HepG2 (cell line): ENCODE results near the gene LSM12. TPM values are rescaled to one million over a fixed set of nuclear protein-coding genes. Genes with fewer than 3 reads are reported as not detected.

Experiments
- ATAC-seq: fragments of 200-7000 bp; cut with Tn5 transposase; 3 replicates; pipeline ENCODE4 v1.9.1; 2020; ENCODE audit warnings: mild to moderate bottlenecking, moderate library complexity
- BruUV-seq: library from RNA; stranded (reverse); fragments of 400-500 nt; replicated peaks from 2 replicates; lab custom pipeline; 2021; lab: Mats Ljungman, UMichigan
- CTCF ChIA-PET: fragments of 300-600 bp; formaldehyde crosslinking; extraction: SDS; loops from one replicate; lab custom pipeline; 2021; ENCODE audit warnings: low total read pairs, inconsistent platforms, low intra/inter-chr PET ratio; lab: Yijun Ruan, JAX
- POLR2A ChIA-PET: fragments of 350-600 bp; sonication (Branson Sonifier 250); formaldehyde crosslinking; loops from one replicate; lab custom pipeline; 2020; ENCODE audit warnings: antibody characterized with exemption, inconsistent platforms; lab: Yijun Ruan, JAX
- DNase-seq: peaks from one replicate; pipeline ENCODE4 v3.0.0-alpha.2; 2015; ENCODE audit warnings: low spot score
- FAIRE-seq: peaks from 3 replicates; lab custom pipeline; 2011; peaks lifted over from hg19 to GRCh38; lab: Jason Lieb, UNC
- H2AFZ ChIP-seq: one replicate; pipeline ENCODE4 v1.6.1; 2011; ENCODE audit warnings: low read length, inconsistent platforms
- H3K27ac ChIP-seq: fragments of 300-600 bp; 3 replicates; pipeline ENCODE4 v1.8.0; 2011; ENCODE audit warnings: mixed run types, mild to moderate bottlenecking, mixed read lengths, low read length, inconsistent platforms; ENCODE audit not compliant: insufficient read depth; ENCODE audit errors: extremely low read length
- H3K27me3 ChIP-seq, 2 experiments: fragments of 200-600 bp in 1 of 2; 2 replicates in 1 of 2; 3 replicates in 1 of 2; pipeline versions ENCODE4 v1.6.0 to v1.8.0; 2011; ENCODE audit warnings: low read length in 2 of 2, mild to moderate bottlenecking in 2 of 2, moderate library complexity in 2 of 2, inconsistent platforms in 1 of 2; ENCODE audit not compliant: insufficient read depth in 2 of 2, control insufficient read depth in 1 of 2
- H3K36me3 ChIP-seq, 2 experiments: fragments of 200-600 bp in 1 of 2; replicated peaks in 1 of 2; 2 replicates in 1 of 2; 3 replicates in 1 of 2; pipeline versions ENCODE4 v1.5.1 to v1.8.0; 2011; ENCODE audit warnings: low read length in 2 of 2, inconsistent platforms in 1 of 2; ENCODE audit not compliant: insufficient read depth in 2 of 2, control insufficient read depth in 1 of 2
- H3K4me1 ChIP-seq: 2 replicates; pipeline ENCODE4 v1.5.1; 2012; ENCODE audit warnings: low read length, inconsistent platforms; ENCODE audit not compliant: insufficient read depth
- H3K4me2 ChIP-seq: 2 replicates; pipeline ENCODE4 v1.6.0; 2011; ENCODE audit warnings: low read depth, low read length, inconsistent platforms
- H3K4me3 ChIP-seq, 3 experiments: fragments of 200-600 bp in 1 of 3; sonication (generic), shearing (Covaris generic) in 1 of 3; replicated peaks in 1 of 3; 2 replicates each; pipeline ENCODE4 v1.5.1; 2011 to 2016; ENCODE audit warnings: low read length in 3 of 3, inconsistent platforms in 2 of 3, low read depth in 2 of 3, mild to moderate bottlenecking in 2 of 3, control low read depth in 1 of 3, mixed read lengths in 1 of 3; ENCODE audit not compliant: insufficient read depth in 1 of 3
- H3K79me2 ChIP-seq: one replicate; pipeline ENCODE4 v1.6.1; 2011; ENCODE audit warnings: low read length, inconsistent platforms; ENCODE audit not compliant: insufficient read depth
- H3K9ac ChIP-seq: 2 replicates; pipeline ENCODE4 v1.6.0; 2011; ENCODE audit warnings: mild to moderate bottlenecking, low read depth, low read length, inconsistent platforms; ENCODE audit not compliant: insufficient read depth
- H3K9me3 ChIP-seq: 2 replicates; pipeline ENCODE4 v1.5.1; 2012; ENCODE audit warnings: mild to moderate bottlenecking, low read length
- H4K20me1 ChIP-seq: 2 replicates; pipeline ENCODE4 v1.6.0; 2011; ENCODE audit warnings: inconsistent platforms, mild to moderate bottlenecking, low read length, moderate library complexity; ENCODE audit not compliant: insufficient read depth
- ATRX ChIP-seq: sonication (generic); formaldehyde crosslinking; IDR thresholded peaks from 2 replicates; pipeline ENCODE4 v1.4.0; 2020; ENCODE audit warnings: missing genetic modification reagents, borderline replicate concordance
- BRCA1 ChIP-seq: sonication (generic); formaldehyde crosslinking; IDR thresholded peaks from 2 replicates; pipeline ENCODE4 v1.4.0; 2020; ENCODE audit warnings: missing genetic modification reagents
- DNMT3B ChIP-seq: conservative IDR thresholded peaks from 2 replicates; pipeline ENCODE4 v1.6.1; 2016; ENCODE audit warnings: missing biosample characterization, control low read depth
- HOXA3 ChIP-seq: sonication (generic); formaldehyde crosslinking; IDR thresholded peaks from 2 replicates; pipeline ENCODE4 v1.5.0; 2020; ENCODE audit warnings: missing genetic modification reagents
- POLR2AphosphoS5 ChIP-seq: IDR thresholded peaks from 2 replicates; pipeline ENCODE4 v1.6.1; 2012; ENCODE audit warnings: low read depth, low read length
- TCF12 ChIP-seq, 2 experiments: fragments of 450-650 bp in 1 of 2; sonication (generic) in 1 of 2; formaldehyde crosslinking in 1 of 2; IDR thresholded peaks; 2 replicates each; pipeline versions ENCODE4 v1.6.1 to v1.8.0; 2017 to 2022; ENCODE audit warnings: antibody characterized with exemption in 1 of 2, mild to moderate bottlenecking in 1 of 2, missing genetic modification reagents in 1 of 2, moderate library complexity in 1 of 2
- YY1 ChIP-seq: IDR thresholded peaks from 2 replicates; pipeline ENCODE4 v1.6.1; 2011; ENCODE audit warnings: low read length, low read depth, moderate library complexity, mild to moderate bottlenecking; ENCODE audit not compliant: insufficient read depth, insufficient replicate concordance
- ZBTB21 ChIP-seq: sonication (generic); formaldehyde crosslinking; IDR thresholded peaks from 2 replicates; pipeline ENCODE4 v1.4.0; 2020; ENCODE audit warnings: missing genetic modification reagents
- ZBTB7B ChIP-seq: sonication (generic); formaldehyde crosslinking; IDR thresholded peaks from 2 replicates; pipeline ENCODE4 v1.4.0; 2020; ENCODE audit warnings: missing genetic modification reagents
- ZNF589 ChIP-seq: sonication (generic); formaldehyde crosslinking; conservative IDR thresholded peaks from 2 replicates; pipeline ENCODE4 v1.8.0; 2022; ENCODE audit warnings: mild to moderate bottlenecking, moderate library complexity, missing genetic modification reagents
- WGBS: methylation state at CpG from one replicate; pipeline ENCODE4 v1.1.6; 2017; ENCODE audit warnings: low lambda C conversion rate; 5-methylcytosine and 5-hydroxymethylcytosine counted together
- in situ Hi-C: cut with HindIII; loops from 2 replicates; pipeline ENCODE4 v1.10.0; 2017; ENCODE audit warnings: low pct_unique_long_range_greater_than_20kb; ENCODE audit not compliant: extremely low pct_ligation_motif_present
- intact Hi-C: fragments of 100-400 bp; cut with micrococcal nuclease; formaldehyde crosslinking; loops from one replicate; pipeline ENCODE4 v1.10.0; 2022; ENCODE audit not compliant: unreplicated experiment
- polyA plus RNA-seq, 8 experiments: library from polyadenylated mRNA; depleted of rRNA in 3 of 8; stranded (reverse) in 7 of 8; unstranded in 1 of 8; fragments of >200 nt; fragmentation: Illumina TruSeq in 4 of 8; extraction: Trizol in 4 of 8; gene quantifications; 2 replicates each; pipeline versions ENCODE4 v1.2.1 to v1.2.3, GENCODE V29; 2011 to 2016; ENCODE audit warnings: low read depth in 4 of 8, missing spikeins in 1 of 8, mixed read lengths in 1 of 8; ENCODE audit not compliant: insufficient read depth in 1 of 8
- total RNA-seq, 5 experiments: library from RNA; depleted of rRNA; stranded (reverse); fragments of >200 nt; fragmentation: Illumina TruSeq; extraction: Trizol; gene quantifications; 2 replicates each; pipeline ENCODE4 v1.2.3, GENCODE V29; 2016; ENCODE audit warnings: low read depth in 1 of 5
- TF ChIP-seq, protein P1 (sequence below): IDR thresholded peaks from 2 replicates; pipeline ENCODE4 v1.6.1; 2016; ENCODE audit warnings: mild to moderate bottlenecking
- TF ChIP-seq, protein P2 (sequence below): sonication (generic); formaldehyde crosslinking; IDR thresholded peaks from 2 replicates; pipeline ENCODE4 v1.4.0; 2020; ENCODE audit warnings: missing genetic modification reagents
- TF ChIP-seq, protein P3 (sequence below): IDR thresholded peaks from 2 replicates; pipeline ENCODE4 v1.6.1; 2016; ENCODE audit warnings: missing genetic modification reagents, missing compliant biosample characterization
- TF ChIP-seq, protein P4 (sequence below): IDR thresholded peaks from 2 replicates; pipeline ENCODE4 v1.6.1; 2018; ENCODE audit warnings: missing genetic modification reagents
- TF ChIP-seq, protein P5 (sequence below): IDR thresholded peaks from 2 replicates; pipeline ENCODE4 v1.6.1; 2012; ENCODE audit warnings: low read depth, low read length, improper control_type of control experiment
- TF ChIP-seq, protein P6 (sequence below): sonication (generic); formaldehyde crosslinking; IDR thresholded peaks from 2 replicates; pipeline ENCODE4 v1.4.0; 2020; ENCODE audit warnings: mild to moderate bottlenecking, missing genetic modification reagents

The LSM12 gene
- total and polyA plus RNA-seq, 2 of the 13 experiments (the other 11 are each of a cell fraction or from before 2014, with no cell fraction given): 52.8 to 55.7 TPM

DNA sequence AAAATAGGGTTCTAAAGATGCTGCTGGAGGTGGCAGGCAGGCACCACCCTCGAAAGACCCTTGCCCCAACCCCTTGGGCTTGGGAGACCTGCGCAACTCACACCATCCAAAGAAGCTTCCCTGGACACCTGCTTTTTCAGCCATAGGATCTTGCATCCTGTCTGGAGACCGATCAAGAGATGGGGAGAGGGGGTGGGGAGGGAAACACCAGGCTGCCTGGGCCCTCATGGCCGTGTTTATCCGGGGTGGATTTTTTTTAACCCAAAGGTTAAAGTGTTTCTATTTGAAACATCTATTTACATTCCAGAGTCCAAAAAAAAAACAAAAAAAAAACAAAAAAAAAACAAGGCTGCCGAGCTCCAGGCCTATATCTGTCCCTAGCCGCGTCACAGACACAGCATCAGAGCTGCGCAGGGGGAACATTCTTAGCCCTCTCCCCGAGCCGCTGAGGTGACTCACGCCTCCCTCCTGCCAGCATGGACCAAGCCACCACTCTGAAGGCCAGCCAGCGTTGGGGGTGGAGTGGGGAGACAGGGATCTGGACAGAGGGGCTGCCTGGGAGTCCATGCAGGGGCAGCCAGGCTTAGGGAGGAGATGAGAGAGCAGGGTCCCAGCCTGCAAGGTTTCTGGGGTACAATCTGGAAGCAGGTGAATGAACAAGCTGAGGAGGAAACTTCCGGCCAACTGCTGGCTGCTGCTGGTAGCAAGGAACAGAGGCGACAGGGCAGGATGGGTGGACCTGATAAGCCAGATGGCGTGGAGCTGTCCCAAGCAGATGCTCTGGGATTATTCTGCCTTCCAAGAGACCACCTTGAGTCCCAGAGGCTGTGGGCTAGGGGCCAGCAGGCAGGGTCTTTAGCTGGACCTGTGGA lies 42.2 kb upstream of the LSM12 start:
- peak overlapping the region; percentile 99 for H3K4me2 ChIP-seq
- POLR2A ChIA-PET: interaction anchor here (0.6 to 6.2 kb wide), 20 partner anchors 9 to 1054 kb away, joined by 3 to 83 read pairs (median 6); partner anchors contain the start of genes G6PC3, HDAC5 and LSM12
- no peak overlapping the region for H2AFZ ChIP-seq
- no peaks in the 10 kb centered on the region for H3K9me3 ChIP-seq
- no peaks in the 10 kb centered on the region for H3K27me3 ChIP-seq
- in situ Hi-C loops (no loop called here), intact Hi-C loops (no loop called here)
- H4K20me1 ChIP-seq: peaks cover 9% of the 10 kb centered on the region; the same call in 1 of the 2 replicates
- H3K4me3 ChIP-seq: peak overlapping the region; percentile 76 to 86 (median 85)
- peak overlapping the region; percentile 77 for H3K9ac ChIP-seq
- BruUV-seq: TSS peak; percentile 74
- CTCF ChIA-PET: interaction anchor here (1.3 to 1.4 kb wide), 2 partner anchors 15 to 25 kb away, joined by 4 read pairs; partner anchors contain the start of gene HDAC5
- peaks cover 97% of the 10 kb centered on the region for H3K4me1 ChIP-seq
- DNase-seq (peak; percentile 97), ATAC-seq (peak; percentile 78), FAIRE-seq (peak; percentile 85)
- H3K79me2 ChIP-seq: peaks cover 59% of the 10 kb centered on the region
- peaks cover 0 to 1% of the 10 kb centered on the region in 2 experiments; a peak in 3 of 5 replicates for H3K36me3 ChIP-seq
- WGBS: 8% methylated on average over 16 of the region's 16 CpGs
- H3K27ac ChIP-seq: peak overlapping the region; percentile 88
- TF ChIP-seq, protein P1, sequence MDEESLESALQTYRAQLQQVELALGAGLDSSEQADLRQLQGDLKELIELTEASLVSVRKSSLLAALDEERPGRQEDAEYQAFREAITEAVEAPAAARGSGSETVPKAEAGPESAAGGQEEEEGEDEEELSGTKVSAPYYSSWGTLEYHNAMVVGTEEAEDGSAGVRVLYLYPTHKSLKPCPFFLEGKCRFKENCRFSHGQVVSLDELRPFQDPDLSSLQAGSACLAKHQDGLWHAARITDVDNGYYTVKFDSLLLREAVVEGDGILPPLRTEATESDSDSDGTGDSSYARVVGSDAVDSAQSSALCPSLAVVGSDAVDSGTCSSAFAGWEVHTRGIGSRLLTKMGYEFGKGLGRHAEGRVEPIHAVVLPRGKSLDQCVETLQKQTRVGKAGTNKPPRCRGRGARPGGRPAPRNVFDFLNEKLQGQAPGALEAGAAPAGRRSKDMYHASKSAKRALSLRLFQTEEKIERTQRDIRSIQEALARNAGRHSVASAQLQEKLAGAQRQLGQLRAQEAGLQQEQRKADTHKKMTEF (CRISPR knock-in tag): peak; percentile 94
- TF ChIP-seq BRCA1: no peak
- no peak for TF ChIP-seq DNMT3B (CRISPR knock-in tag)
- TF ChIP-seq, protein P2, sequence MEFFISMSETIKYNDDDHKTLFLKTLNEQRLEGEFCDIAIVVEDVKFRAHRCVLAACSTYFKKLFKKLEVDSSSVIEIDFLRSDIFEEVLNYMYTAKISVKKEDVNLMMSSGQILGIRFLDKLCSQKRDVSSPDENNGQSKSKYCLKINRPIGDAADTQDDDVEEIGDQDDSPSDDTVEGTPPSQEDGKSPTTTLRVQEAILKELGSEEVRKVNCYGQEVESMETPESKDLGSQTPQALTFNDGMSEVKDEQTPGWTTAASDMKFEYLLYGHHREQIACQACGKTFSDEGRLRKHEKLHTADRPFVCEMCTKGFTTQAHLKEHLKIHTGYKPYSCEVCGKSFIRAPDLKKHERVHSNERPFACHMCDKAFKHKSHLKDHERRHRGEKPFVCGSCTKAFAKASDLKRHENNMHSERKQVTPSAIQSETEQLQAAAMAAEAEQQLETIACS: no peak
- TF ChIP-seq POLR2AphosphoS5: peak; percentile 59; the same call in 1 of the 2 replicates
- no peak for TF ChIP-seq YY1
- no peak for TF ChIP-seq ATRX (CRISPR knock-in tag)
- TF ChIP-seq HOXA3 (CRISPR knock-in tag): peak; percentile 80; the same call in 1 of the 2 replicates
- TF ChIP-seq, protein P3, sequence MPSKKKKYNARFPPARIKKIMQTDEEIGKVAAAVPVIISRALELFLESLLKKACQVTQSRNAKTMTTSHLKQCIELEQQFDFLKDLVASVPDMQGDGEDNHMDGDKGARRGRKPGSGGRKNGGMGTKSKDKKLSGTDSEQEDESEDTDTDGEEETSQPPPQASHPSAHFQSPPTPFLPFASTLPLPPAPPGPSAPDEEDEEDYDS: peak; percentile 87
- TF ChIP-seq TCF12 (IDR thresholded peaks at IDR 0.05): no peak
- TF ChIP-seq TCF12 (CRISPR knock-in tag; IDR thresholded peaks at IDR 0.05): no peak; the same call in 1 of the 2 replicates
- peak; percentile 90 for TF ChIP-seq ZBTB7B (CRISPR knock-in tag)
- 0 out of 2 replicates have a peak, but pooled peaks have one; percentile 60 for TF ChIP-seq ZNF589 (CRISPR knock-in tag)
- peak; percentile 46; the same call in 1 of the 2 replicates for TF ChIP-seq ZBTB21 (CRISPR knock-in tag)
- TF ChIP-seq, protein P4, sequence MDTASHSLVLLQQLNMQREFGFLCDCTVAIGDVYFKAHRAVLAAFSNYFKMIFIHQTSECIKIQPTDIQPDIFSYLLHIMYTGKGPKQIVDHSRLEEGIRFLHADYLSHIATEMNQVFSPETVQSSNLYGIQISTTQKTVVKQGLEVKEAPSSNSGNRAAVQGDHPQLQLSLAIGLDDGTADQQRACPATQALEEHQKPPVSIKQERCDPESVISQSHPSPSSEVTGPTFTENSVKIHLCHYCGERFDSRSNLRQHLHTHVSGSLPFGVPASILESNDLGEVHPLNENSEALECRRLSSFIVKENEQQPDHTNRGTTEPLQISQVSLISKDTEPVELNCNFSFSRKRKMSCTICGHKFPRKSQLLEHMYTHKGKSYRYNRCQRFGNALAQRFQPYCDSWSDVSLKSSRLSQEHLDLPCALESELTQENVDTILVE (CRISPR knock-in tag): peak; percentile 88; the same call in 1 of the 2 replicates
- TF ChIP-seq, protein P5, sequence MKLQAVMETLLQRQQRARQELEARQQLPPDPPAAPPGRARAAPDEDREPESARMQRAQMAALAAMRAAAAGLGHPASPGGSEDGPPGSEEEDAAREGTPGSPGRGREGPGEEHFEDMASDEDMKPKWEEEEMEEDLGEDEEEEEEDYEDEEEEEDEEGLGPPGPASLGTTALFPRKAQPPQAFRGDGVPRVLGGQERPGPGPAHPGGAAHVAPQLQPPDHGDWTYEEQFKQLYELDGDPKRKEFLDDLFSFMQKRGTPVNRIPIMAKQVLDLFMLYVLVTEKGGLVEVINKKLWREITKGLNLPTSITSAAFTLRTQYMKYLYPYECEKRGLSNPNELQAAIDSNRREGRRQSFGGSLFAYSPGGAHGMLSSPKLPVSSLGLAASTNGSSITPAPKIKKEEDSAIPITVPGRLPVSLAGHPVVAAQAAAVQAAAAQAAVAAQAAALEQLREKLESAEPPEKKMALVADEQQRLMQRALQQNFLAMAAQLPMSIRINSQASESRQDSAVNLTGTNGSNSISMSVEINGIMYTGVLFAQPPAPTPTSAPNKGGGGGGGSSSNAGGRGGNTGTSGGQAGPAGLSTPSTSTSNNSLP: peak; percentile 60
- TF ChIP-seq, protein P6, sequence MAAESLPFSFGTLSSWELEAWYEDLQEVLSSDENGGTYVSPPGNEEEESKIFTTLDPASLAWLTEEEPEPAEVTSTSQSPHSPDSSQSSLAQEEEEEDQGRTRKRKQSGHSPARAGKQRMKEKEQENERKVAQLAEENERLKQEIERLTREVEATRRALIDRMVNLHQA: no peak
